NCI-H774 (cell line): ENCODE data around the gene BEND3.
"Not testable (repeated sequence)": the region's sequence is repeated elsewhere in the genome, so short reads cannot be mapped to it uniquely, and the experiment has no call there.

Experiments
- DNase-seq: peaks from one replicate; lab custom pipeline; 2025; lab: John Stamatoyannopoulos, UW

Gene BEND3

DNA sequence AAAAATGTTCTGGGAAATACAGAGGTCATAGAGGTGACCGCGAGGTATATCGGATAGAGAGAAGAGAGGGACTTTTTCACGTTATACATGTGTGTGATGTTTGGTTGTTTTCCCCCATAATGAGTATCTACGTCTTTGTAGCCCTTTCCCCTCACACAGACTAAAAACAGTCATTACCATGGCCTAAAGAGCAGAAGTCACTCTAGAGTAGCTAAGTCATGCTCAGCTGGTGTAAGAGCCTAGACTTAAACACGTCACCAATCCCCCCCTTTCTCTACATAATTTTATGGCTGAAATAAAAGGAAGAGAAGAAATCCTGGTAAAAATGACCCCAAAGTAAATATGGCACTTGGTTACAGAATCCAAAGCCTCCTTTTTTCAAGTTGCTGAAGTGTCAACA lies 6.0 kb upstream of the BEND3 start:
- no peak for DNase-seq

DNA sequence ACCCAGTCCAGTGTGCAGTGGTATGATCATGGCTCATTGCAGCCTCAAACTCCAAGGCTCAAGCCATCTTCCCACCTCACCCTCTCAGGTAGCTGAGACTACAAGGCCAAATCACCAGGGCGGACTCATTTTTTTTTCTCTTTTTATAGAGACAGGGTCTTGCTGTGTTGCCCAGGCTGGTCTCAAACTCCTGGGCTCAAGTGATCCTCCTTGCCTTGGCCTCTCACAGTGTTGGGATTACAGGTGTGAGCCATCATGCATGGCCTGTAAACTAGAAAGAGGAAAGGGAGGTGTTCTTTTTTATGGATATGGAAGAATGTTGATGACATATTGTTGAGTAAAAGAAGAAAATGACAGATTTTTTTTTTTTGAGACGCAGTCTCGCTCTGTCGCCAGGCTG lies 5.1 kb upstream of the BEND3 start:
- no peak for DNase-seq

DNA sequence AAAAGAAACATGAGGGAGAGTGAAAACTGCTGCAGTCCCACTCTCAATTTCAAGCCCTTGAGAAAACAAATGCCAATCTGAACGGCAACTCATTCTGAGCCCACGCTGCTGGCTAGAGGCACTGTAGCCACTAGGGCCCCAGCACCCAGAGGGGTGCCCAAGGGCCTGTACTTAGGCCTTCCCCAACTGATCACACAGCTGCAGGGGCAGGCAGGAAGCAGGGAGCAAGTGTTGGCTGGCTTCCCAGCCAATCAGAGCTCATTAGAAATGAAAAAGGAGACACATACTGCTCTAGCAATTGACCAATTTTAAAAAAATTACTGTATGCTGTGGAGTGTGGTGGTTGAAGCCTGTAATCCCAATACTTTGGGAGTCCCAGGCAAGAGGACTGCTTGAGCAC lies 3.7 kb upstream of the BEND3 start:
- peak; percentile 51 for DNase-seq

DNA sequence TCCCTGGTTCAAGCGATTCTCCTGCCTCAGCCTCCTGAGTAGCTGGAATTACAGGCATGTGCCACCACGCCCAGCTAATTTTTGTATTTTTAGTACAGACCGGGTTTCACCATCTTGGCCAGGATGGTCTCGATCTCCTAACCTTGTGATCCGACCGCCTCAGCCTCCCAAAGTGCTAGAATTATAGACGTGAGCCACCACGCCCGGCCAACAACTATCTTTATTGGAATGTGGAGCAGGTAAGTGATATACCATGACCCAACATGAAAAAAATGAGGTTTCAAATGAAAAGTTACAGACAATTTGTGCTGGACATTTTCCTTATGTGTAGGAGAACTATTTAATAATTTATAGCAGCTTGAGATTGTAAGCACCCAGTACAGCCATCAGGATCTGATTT lies 3.2 kb upstream of the BEND3 start:
- not testable (repeated sequence) for DNase-seq

DNA sequence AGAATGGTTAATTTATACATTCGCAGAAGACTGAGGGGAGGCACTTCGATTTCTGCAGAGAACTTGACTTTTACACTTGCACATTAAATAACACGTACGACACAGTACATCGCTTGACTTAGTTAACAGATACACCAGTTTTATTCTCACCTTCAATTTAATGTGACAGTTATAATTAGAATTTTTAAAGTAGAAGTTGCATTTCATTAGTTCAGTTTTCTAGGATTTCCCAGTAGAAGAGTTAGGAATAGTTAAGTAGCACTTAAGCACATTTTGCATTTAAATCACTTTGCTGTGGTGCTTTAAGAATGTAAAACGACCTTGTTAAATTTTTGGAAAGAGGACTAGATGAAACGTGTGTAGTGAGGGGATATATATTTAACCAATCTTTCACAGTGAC lies 1.6 kb upstream of the BEND3 start:
- no peak for DNase-seq

DNA sequence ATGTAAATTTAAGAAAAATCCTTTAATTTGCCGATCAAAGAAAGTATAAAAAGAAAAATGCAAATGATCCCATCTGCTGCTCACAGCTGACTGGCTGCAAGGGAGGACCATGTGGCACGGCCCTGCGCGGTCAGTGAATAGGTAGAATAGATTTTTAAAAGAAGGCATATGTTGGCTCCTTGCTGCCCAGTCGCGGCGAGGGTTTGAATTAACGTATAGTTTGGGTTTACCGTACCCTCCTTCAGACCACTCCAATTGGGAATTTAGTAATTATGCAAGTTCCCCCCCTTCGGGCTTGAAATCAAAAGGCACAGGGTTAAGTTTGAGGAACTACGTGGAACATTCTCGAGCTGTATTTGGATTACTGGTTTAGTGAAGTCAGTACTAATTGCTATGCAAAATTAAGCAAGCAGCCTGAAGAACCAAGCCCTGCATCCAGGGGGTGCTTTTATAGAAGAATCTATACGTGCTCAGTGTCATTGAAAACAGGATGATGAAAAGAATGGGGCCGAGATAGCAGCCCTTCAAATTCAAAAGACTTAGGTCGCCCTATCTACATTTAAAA lies 1.1 kb upstream of the BEND3 start:
- DNase-seq: peak; percentile 80

DNA sequence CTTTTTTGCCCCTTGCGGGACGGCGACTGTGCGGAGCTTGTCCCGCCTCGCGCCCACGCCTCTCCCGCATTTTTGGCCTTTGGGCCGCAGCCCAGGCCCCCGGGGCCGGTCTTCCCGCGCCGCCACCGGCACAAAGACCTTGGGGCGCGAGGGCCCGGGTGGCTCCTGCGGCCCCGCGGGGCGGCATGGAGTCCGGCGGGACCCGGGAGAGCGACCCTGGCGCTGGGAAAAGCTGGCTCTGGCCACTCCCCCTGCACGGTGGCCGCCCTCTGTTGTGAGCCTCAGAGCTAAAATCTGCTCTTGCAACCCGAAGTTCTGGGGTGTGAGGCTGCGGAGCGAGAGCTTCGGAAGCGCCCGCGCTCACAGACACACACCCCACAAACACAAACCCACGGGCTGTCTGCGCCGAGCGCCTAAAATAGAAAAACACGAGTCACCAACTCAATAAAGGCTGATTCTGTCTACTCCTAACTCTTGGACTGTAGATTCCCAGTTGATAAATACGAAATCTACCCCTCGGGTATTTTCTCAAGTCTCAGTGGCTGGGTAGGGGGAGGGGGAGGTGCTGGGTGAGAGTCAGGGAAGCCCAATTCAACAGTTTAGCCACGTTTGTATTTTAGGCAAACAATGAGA lies 496 bp upstream of the BEND3 start:
- peak; percentile 80 for DNase-seq

DNA sequence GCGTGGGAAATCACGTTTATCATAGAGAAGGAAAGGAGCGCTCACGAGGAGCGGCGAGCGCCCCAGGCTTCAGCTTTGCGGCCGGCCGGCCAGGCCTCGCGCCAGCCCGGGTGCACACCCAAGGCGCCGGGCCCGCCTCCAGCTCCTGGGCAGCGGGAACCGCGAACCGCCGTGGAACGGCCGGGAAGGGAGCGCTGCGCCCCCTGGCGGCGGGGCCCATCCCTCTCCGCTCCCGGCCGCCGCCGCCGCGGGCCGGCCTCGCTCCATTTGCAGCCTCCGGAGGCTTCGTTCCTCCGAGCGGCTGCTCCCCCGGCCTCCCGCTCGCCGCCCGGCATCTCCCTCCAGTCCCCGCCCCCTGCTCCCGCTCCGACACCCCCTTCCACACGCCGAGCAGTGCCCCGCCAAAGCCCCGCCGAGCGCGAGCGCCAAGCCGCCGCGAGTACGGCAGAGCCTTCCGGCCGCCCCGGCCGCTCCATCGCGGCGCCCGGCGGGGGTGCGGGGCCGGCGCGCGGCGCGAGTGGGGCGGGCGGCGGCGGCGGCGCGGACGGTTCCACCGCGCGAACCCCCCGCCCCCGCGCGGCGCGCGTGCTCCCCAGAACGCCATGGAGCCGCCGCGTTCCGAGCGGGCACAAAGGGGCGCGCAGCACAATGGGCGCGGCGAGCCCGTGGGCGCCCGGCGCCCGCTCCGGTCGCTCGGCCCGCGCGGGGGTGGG lies 946 bp downstream of the BEND3 start:
- peak; percentile 95 for DNase-seq

DNA sequence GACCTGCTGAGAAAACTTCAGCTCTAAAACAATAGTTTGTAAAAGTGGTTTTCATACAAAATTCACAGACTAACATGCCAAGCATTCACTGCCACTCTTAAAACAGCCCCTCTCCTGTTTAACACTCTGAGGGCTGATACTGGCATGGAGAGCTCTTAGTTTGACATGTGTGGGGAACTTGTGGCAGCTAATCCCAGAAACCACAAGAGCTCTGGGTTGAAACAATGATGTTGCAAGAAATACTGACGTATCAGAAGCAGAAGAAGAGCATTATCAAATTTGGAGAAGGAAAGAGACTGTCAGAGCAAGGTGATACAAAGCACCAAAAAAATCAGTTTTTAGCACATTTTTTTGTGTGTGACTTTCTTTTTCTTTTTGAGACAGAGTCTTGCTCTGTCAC lies 5.1 kb downstream of the BEND3 start:
- DNase-seq: no peak

DNA sequence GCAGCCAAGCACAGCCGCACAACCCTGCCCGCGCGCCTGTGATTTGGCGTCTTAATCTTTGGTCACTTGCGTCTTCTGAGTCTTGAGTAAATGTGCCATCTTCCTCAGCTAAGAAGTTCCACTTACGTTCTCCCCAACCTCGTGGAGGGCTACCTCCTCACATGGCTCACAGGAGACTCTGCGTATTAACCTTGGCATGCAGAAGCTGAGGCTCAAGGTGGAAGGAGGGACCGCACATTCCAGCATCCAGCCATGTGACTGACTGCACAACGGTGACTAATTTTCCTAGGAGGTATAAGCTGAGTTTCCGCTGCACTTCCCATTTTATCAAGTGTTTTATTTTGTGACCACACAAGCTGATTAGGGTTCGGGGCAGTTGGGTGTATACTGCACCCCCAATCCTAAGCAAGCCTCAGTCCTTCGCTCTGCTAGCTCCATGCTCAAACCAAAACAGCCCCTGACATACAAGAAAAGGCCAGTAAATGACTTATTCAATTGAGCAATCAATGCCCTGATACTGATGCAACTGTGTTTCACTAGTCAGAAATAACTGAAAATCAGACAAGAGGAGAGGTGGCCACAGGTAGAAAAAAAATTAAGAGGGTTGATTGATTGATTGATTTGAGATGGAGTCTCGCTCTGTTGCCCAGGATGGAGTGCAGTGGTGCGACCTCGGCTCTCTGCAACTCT lies 7.0 kb downstream of the BEND3 start:
- DNase-seq: no peak

DNA sequence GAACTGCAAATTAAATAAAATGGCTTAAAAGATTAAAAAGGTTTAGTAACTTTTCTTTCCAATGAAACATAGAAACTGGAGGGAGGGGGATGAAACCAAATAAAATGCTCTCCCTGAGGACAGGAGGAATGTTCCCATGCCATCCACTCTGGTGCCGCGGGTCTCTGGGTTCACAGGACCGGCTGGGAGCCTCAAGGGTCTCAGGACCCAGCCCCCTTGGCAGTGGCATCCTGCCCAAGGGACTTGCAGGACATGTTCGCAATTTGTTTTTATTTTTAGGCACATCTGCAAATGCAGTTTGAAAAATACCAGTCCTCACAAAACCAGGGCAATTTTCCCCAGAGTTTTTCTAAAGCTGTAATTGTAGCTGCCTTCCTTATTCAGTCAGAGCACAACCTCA lies 7.5 kb downstream of the BEND3 start:
- no peak for DNase-seq

DNA sequence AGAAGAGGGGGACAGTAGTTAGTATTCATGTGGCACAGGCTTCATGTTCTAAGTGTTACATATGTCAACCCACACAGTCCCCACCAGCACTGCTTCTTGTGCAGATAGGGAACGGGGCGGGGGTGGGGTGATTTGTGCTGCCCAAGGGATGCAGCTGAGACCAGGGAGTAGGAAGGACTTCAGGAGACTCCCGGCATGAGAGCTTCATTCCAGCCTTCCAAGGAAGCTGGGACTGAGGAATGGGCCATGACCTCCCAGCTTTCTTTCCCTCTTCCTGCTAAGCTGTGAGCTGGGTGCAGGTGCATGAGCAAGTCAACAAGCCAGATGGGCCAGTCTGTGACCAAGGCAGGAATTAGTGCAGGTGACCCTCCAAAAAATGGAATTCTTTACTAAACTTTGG lies 9.2 kb downstream of the BEND3 start:
- DNase-seq: no peak

DNA sequence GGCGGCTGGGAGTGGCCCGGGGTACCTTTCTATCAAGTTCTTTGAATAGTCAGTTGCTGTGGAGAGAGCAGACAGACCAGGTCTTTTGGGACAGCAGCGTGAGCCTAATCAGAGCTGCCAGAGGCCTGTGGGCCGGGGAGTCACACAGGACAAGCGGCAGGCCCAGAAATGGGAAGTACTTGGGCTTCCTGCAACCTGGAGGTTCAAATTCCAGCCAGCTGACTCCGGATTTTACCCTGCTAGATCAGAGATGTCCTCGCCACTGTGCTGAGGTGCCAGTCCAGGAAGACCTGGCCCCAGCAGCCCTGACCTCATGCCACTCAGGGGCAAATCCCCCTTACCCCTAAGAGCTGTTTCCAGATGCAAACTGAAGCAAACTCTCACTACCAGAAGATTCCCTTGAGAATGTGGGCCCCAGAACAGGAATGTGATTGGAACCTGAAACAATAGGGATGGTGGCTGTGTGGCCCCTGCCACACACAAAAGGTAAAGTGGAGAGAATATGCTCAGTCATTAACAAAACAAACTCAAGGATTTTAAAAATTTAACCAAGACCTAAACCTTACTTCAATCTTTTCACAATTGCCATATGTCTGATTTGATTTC lies 9.7 kb downstream of the BEND3 start:
- DNase-seq: no peak

DNA sequence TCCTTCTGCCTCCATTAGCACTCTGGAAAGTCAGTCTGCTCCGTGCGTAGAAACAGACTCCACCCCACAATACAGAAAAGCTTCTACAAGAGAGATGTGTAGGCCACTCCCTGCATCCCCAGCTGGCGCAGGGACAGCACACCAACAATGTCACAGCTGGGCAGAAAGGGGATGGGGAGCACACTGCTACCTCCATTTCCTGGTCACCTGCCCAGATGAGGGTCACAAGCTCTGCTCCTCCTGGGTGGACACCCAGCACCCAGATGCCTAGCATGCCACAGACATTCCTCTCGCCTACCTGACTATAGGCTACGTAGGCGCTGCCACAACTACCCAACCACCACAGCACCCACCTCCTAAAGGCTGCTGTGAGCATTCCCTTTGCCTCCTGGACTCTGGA lies 12.2 kb downstream of the BEND3 start:
- no peak for DNase-seq

DNA sequence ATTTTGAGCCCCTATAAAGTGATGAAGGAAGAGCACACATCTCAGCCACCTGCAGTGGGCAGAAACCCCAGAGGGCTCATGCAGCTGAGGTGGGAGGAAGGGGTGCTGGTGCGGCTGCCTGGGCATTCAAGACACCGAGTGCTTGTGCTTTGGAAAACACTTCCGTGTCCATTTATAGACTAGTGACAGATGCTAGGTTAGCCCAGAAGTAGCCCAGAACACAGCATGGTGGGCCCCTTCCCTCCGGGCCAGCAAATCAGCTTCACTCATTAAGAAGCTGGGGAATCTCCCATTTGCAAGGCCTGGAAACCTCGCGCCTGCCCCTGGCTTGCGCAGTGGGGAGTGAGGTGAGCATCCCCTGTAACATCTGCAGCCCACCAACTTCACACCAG lies 12.9 kb downstream of the BEND3 start:
- DNase-seq: no peak

DNA sequence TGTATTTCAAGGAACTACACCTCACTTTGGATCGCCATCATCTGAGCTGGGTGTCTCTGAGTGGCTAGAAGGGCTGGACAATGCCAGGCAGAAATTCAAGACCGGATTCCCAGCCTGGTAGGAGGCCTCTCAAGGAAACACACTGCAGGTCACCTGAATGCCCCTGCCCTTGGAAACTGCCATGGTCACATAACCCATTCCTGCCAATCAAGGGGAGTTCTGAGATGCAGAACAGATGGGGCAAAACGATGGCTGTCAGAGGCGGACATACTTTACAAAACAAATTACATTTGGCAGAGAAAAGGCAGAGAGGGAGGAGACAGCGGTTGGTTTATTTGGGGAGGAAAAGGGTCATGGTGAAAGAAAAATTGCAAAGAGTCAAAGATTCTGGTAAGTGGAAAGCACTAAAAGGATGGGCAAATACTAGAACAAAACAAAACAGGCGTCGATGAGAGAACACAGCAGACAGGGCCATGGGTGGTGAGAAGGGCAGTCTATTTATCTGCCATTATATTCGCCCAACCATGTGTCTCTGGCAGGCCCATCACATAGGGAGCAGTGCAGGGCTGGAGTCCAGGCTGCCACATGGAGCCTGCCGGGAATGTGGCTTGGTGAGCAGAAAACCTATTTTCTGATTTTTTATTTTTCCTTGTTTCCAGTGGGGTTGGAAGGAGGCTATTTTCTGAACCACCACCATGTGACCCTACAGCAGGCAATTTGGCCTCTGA lies 13.5 kb downstream of the BEND3 start:
- no peak for DNase-seq

DNA sequence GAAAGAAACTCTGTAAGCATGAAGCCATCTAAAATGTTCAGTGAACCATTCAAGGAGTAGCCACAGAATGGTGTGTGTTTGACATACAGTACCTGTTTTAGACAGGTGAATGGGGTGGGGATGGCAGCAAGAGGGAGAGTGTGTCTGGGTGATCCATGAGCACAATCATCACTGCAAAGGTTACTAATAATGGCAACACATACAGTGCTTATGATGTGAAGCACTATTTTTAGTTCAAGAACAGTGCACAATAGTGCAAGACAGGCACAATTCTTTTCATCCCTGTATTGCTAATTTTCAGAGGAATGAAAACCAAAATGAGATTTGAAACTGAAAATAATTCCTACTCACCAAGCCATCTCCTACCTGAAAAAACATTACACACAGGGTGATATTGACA lies 14.1 kb downstream of the BEND3 start:
- DNase-seq: no peak

DNA sequence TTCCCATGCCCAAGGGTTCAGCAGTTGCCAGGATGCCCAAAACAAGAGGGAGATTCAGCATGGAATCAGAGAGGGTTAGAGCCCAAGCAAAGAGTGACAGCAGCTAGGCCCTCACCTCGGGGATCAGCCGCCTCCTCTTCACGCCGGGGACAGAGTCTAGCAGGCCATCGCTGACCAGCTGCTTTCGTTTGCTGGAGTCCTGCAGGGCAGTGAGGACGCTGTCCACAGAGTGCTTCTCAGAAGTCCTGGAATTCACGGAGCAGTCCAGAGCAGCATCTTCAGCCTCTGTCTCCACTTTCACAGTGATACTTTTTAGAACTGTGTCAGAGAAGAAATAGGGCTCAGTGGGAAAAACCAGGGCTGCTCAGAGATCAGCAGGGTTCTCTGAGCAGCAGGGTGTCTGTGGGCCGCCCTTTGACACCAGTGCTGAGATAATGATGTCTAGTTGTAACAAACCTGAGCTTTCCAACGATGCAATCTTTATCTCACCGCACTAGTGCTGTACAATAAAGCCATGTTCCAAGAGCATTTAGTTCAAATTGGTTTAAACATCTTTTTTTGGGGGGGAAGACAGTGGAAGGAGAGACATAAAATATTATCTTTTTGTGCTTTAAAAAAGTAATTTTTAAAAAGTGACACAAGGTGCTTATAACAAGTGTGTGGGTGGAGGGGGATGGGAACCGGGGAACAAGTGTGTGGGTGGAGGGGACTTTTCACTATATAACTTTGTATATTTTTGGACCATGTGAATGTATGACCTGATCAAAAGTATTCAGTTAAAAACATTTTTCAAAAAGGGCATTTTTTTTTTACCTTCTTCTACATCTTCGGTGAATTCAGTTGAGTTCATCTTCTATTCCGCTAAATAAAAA lies 16.6 kb downstream of the BEND3 start:
- no peak for DNase-seq

DNA sequence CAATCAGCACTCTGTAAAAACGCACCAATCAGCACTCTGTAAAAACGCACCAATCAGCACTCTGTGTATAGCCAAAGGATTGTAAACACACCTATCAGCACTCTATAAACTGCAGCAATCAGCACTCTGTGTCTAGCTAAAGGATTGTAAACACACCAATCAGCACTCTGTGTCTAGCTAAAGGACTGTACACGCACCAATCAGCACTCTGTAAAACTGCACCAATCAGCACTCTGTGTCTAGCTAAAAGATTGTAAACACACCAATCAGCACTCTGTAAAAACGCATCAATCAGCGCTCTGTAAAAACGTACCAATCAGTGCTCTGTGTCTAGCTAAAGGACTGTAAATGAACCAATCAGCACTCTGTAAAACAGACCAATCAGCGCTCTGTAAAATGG lies 30.9 kb downstream of the BEND3 start:
- not testable (repeated sequence) for DNase-seq

DNA sequence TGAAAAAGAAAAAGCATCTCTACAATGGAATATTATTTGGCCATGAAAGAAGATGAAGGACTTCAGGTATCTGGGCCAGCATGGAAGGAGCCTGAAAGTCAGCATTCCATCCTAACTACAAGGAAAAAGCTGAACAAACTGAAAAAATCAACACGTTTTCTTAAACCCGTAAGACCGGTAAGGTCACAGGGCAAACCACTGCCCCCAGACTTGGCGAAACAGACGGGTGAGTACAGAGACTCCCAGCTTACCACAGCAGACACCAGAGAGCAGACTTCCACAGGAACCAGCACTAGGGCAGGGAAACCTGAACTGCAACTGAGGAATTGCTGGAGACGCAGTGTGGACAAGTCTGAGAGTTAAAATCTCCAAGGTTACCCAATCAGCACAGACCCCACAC lies 31.4 kb downstream of the BEND3 start:
- no peak for DNase-seq
